IMR-90 (cell line): Measurements from ENCODE around the gene PPM1F. TPM values are rescaled to one million over a fixed set of nuclear protein-coding genes. Genes with fewer than 3 reads are reported as not detected.
"Not testable (repeated sequence)": the region's sequence is repeated elsewhere in the genome, so short reads cannot be mapped to it uniquely, and the experiment has no call there.

ENCODE experiments used
- ATAC-seq: fragments of 200-7000 bp; cut with Tn5 transposase; 2 replicates; pipeline ENCODE4 v1.9.1; 2020; ENCODE audit warnings: low read depth, mild to moderate bottlenecking, moderate library complexity
- BruUV-seq: library from RNA; stranded (reverse); fragments of 400-500 nt; replicated peaks from 2 replicates; lab custom pipeline; 2021; lab: Mats Ljungman, UMichigan
- CTCF ChIA-PET: fragments of 300-600 bp; formaldehyde crosslinking; extraction: SDS; loops from one replicate; lab custom pipeline; 2021; ENCODE audit warnings: antibody characterized with exemption; lab: Yijun Ruan, JAX
- POLR2A ChIA-PET: fragments of 300-600 bp; sonication (Branson Sonifier 250); formaldehyde crosslinking; loops from one replicate; lab custom pipeline; 2022; ENCODE audit warnings: antibody characterized with exemption; ENCODE audit not compliant: unreplicated experiment; lab: Charles Lee
- DNase-seq: peaks from one replicate; pipeline ENCODE4 v3.0.0; 2013
- H2AFZ ChIP-seq: replicated peaks from 2 replicates; pipeline ENCODE3; 2013; ENCODE audit warnings: low read length, mild to moderate bottlenecking; ENCODE audit not compliant: poor library complexity
- H2AK5ac ChIP-seq: 2 replicates; pipeline ENCODE4 v1.6.1; 2013; ENCODE audit warnings: low read depth, low read length, inconsistent platforms
- H2AK9ac ChIP-seq: replicated peaks from 2 replicates; pipeline ENCODE3; 2013; ENCODE audit warnings: mild to moderate bottlenecking, low read depth, low read length, moderate library complexity; ENCODE audit not compliant: poor library complexity
- H2BK120ac ChIP-seq: 2 replicates; pipeline ENCODE4 v1.6.1; 2013; ENCODE audit warnings: low read depth, low read length, inconsistent platforms
- H2BK15ac ChIP-seq: 3 replicates; pipeline ENCODE4 v1.6.1; 2013; ENCODE audit warnings: low read depth, low read length, inconsistent platforms
- H2BK20ac ChIP-seq: 2 replicates; pipeline ENCODE4 v1.6.1; 2013; ENCODE audit warnings: low read depth, mild to moderate bottlenecking, inconsistent platforms, low read length, moderate library complexity
- H2BK5ac ChIP-seq: 2 replicates; pipeline ENCODE4 v1.6.1; 2013; ENCODE audit warnings: mild to moderate bottlenecking, low read depth, low read length, inconsistent platforms; ENCODE audit not compliant: poor library complexity, severe bottlenecking
- H3K14ac ChIP-seq: replicated peaks from 2 replicates; pipeline ENCODE4 v1.6.1; 2013; ENCODE audit warnings: low read depth, low read length, inconsistent platforms
- H3K18ac ChIP-seq: 2 replicates; pipeline ENCODE4 v1.6.1; 2013; ENCODE audit warnings: low read depth, low read length, control low read depth
- H3K23ac ChIP-seq: 2 replicates; pipeline ENCODE4 v1.6.1; 2013; ENCODE audit warnings: low read depth, low read length, inconsistent platforms
- H3K27ac ChIP-seq: 2 replicates; pipeline ENCODE4 v1.5.1; 2013; ENCODE audit warnings: mild to moderate bottlenecking, control low read depth, low read length; ENCODE audit not compliant: insufficient read depth
- H3K27me3 ChIP-seq: 2 replicates; pipeline ENCODE4 v1.6.1; 2013; ENCODE audit warnings: low read length; ENCODE audit not compliant: control insufficient read depth, insufficient read depth
- H3K36me3 ChIP-seq: 2 replicates; pipeline ENCODE4 v1.6.1; 2013; ENCODE audit warnings: low read length, mixed read lengths; ENCODE audit not compliant: control insufficient read depth, insufficient read depth
- H3K4ac ChIP-seq: 2 replicates; pipeline ENCODE4 v1.6.1; 2013; ENCODE audit warnings: low read depth, low read length, inconsistent platforms
- H3K4me1 ChIP-seq: 2 replicates; pipeline ENCODE4 v1.6.1; 2013; ENCODE audit warnings: low read length, mixed read lengths; ENCODE audit not compliant: control insufficient read depth, insufficient read depth
- H3K4me2 ChIP-seq: 2 replicates; pipeline ENCODE4 v1.6.1; 2013; ENCODE audit warnings: low read depth, mild to moderate bottlenecking, control low read depth, low read length, moderate library complexity
- H3K4me3 ChIP-seq: 2 replicates; pipeline ENCODE4 v1.5.1; 2013; ENCODE audit warnings: low read depth, mild to moderate bottlenecking, control low read depth, low read length, moderate library complexity; ENCODE audit not compliant: insufficient read depth
- H3K56ac ChIP-seq: 2 replicates; pipeline ENCODE4 v1.6.1; 2013; ENCODE audit warnings: low read length, inconsistent platforms; ENCODE audit not compliant: insufficient read depth; ENCODE audit errors: extremely low read depth
- H3K79me1 ChIP-seq, 2 experiments: 2 replicates each; pipeline ENCODE4 v1.6.1; 2013; ENCODE audit warnings: low read length in 2 of 2, inconsistent platforms in 1 of 2, low read depth in 1 of 2
- H3K9ac ChIP-seq: 2 replicates; pipeline ENCODE4 v1.6.1; 2013; ENCODE audit warnings: low read depth, low read length, control low read depth
- H3K9me1 ChIP-seq: 2 replicates; pipeline ENCODE4 v1.6.1; 2013; ENCODE audit warnings: low read length, inconsistent platforms; ENCODE audit not compliant: insufficient read depth
- H3K9me3 ChIP-seq: 2 replicates; pipeline ENCODE4 v1.6.1; 2013; ENCODE audit warnings: low read length; ENCODE audit not compliant: control insufficient read depth, insufficient read depth
- H4K20me1 ChIP-seq: 2 replicates; pipeline ENCODE4 v1.6.1; 2013; ENCODE audit warnings: low read length, inconsistent platforms; ENCODE audit not compliant: insufficient read depth
- H4K5ac ChIP-seq: 2 replicates; pipeline ENCODE4 v1.6.1; 2013; ENCODE audit warnings: mild to moderate bottlenecking, low read depth, low read length, control low read depth
- H4K8ac ChIP-seq, 2 experiments: 2 replicates each; pipeline ENCODE4 v1.6.1; 2013; ENCODE audit warnings: low read depth in 2 of 2, low read length in 2 of 2, control low read depth in 1 of 2, inconsistent platforms in 1 of 2
- H4K91ac ChIP-seq: 2 replicates; pipeline ENCODE4 v1.6.1; 2013; ENCODE audit warnings: low read depth, low read length, inconsistent platforms; ENCODE audit not compliant: insufficient read depth
- RFX5 ChIP-seq: IDR thresholded peaks from 2 replicates; pipeline ENCODE4 v1.8.0; 2012; ENCODE audit warnings: low read depth, mild to moderate bottlenecking, low read length, moderate library complexity
- WGBS, 2 experiments: methylation state at CpG; one replicate each; pipeline versions ENCODE4 v1.1.5 to v1.1.7; 2013; ENCODE audit warnings: missing lambda C conversion rate in 2 of 2; ENCODE audit not compliant: insufficient read length in 1 of 2; ENCODE audit errors: extremely low coverage in 2 of 2; 5-methylcytosine and 5-hydroxymethylcytosine counted together
- dilution Hi-C: fragments of 300-500 bp; cut with HindIII; formaldehyde crosslinking; loops from one replicate; pipeline ENCODE4 v1.14.3; 2018; ENCODE audit warnings: low sequenced_read_pairs; ENCODE audit not compliant: unreplicated experiment
- in situ Hi-C: fragments of 300-500 bp; cut with MboI; formaldehyde crosslinking; loops from 3 replicates; pipeline ENCODE4 v1.14.3; 2019; ENCODE audit warnings: low sequenced_read_pairs, inconsistent platforms, mixed read lengths
- intact Hi-C: fragments of 100-400 bp; cut with micrococcal nuclease; formaldehyde crosslinking; loops from 2 replicates; pipeline ENCODE4 v1.10.0; 2022
- polyA plus RNA-seq, 3 experiments: library from polyadenylated mRNA; depleted of rRNA; stranded (reverse); fragments of >200 nt; gene quantifications; 2 replicates each; pipeline ENCODE4 v1.2.3, GENCODE V29; 2012; ENCODE audit warnings: low replicate concordance in 1 of 3
- total RNA-seq: library from RNA; depleted of rRNA; stranded (reverse); fragments of >200 nt; gene quantifications from 2 replicates; pipeline ENCODE4 v1.2.3, GENCODE V29; 2012

The PPM1F gene
- total and polyA plus RNA-seq, 2 of the 4 experiments (the other 2 are of a cell fraction) = 20.8 to 30.3 TPM

- Histone ChIP-seq H2BK15ac (no peak overlapping the region), H3K56ac (no peak overlapping the region), H2AFZ (no peak overlapping the region), H3K27ac (no peak overlapping the region), H4K5ac (no peak overlapping the region), H3K9me3 (no peaks in the 10 kb centered on the region), H4K91ac (no peak overlapping the region), H3K9me1 (no peaks in the 10 kb centered on the region; the same call in 1 of the 2 replicates), H3K4me2 (no peak overlapping the region), H3K4ac (no peak overlapping the region), H2BK5ac (no peak overlapping the region), H2AK9ac (no peak overlapping the region), H2BK120ac (no peak overlapping the region), H3K4me3 (no peak overlapping the region), H3K23ac (no peak overlapping the region), H3K18ac (no peak overlapping the region), H2BK20ac (no peak overlapping the region), H3K9ac (no peak overlapping the region), H3K36me3 (0 out of 2 replicates have a peak, but pooled peaks cover 2% of the 10 kb centered on the region), H3K27me3 (no peaks in the 10 kb centered on the region), H4K8ac (no peak overlapping the region), H3K79me1 (no peaks in the 10 kb centered on the region), H3K4me1 (no peaks in the 10 kb centered on the region), H3K14ac (no peak overlapping the region), H2AK5ac (no peak overlapping the region), H4K20me1 (no peaks in the 10 kb centered on the region)
- DNase-seq (no peak), ATAC-seq (no peak)
- ChIA-PET CTCF (no interaction called here), POLR2A (interaction anchor here (0.6 kb wide), 1 partner anchor 11 kb away, joined by 3 read pairs; no protein-coding TSS in a partner anchor)
- BruUV-seq = no TSS peak
- dilution Hi-C loops (no loop called here), in situ Hi-C loops (no loop called here), intact Hi-C loops (no loop called here)
- no peak for TF ChIP-seq RFX5
- no CpG with 5 or more reads among the region's 7 CpGs for WGBS, 2 experiments
Observed at GRCh38 chr22:21907638-21908522, 44.8 kb downstream of the PPM1F start.

- H3K4me2 ChIP-seq, H3K18ac ChIP-seq, H3K4ac ChIP-seq, H2BK20ac ChIP-seq, H4K5ac ChIP-seq, H3K56ac ChIP-seq, H3K79me1 ChIP-seq, H2BK15ac ChIP-seq, H4K91ac ChIP-seq, DNase-seq, H3K36me3 ChIP-seq, H2AFZ ChIP-seq, H3K14ac ChIP-seq, H2AK5ac ChIP-seq, H3K9me3 ChIP-seq, H3K9me1 ChIP-seq, H3K27me3 ChIP-seq, H2BK5ac ChIP-seq, H3K4me3 ChIP-seq, intact Hi-C loops, H4K8ac ChIP-seq, dilution Hi-C loops, H3K27ac ChIP-seq, in situ Hi-C loops, H3K23ac ChIP-seq, H2BK120ac ChIP-seq, H3K4me1 ChIP-seq, POLR2A ChIA-PET, H4K20me1 ChIP-seq, H3K9ac ChIP-seq, BruUV-seq, H2AK9ac ChIP-seq, ATAC-seq: not testable (repeated sequence)
- CTCF ChIA-PET = interaction anchor here (0.7 kb wide), 1 partner anchor 136 kb away, joined by 4 read pairs; no protein-coding TSS in a partner anchor
- WGBS, 2 experiments = 84% methylated on average over 4 of the region's 11 CpGs; no CpG with 5 or more reads in 1 of the 2 experiments
Observed at GRCh38 chr22:21905234-21905633, 47.4 kb downstream of the PPM1F start.
